Effector memory CD8-positive, alpha-beta T cell (primary cell): Measurements from ENCODE around the gene EPC1.
A peak's percentile ranks its signal among the peaks of the same experiment; 100 is the strongest.

Source experiments
- ATAC-seq: fragments of 150-1000 bp; cut with Tn5 transposase; replicated peaks from 2 replicates; pipeline ENCODE4 v1.10.0; 2021; ENCODE audit warnings: mild to moderate bottlenecking, moderate library complexity
- DNase-seq, 3 experiments: peaks; one replicate each; pipeline ENCODE4 v3.0.0; 2021
- H3K27ac Mint-ChIP-seq, 2 donors: one replicate each; pipeline ENCODE4 v1.8.0; 2022; ENCODE audit warnings: mild to moderate bottlenecking in 2 of 2, mixed read lengths in 2 of 2, moderate library complexity in 2 of 2
- H3K27me3 Mint-ChIP-seq, 2 donors: one replicate each; pipeline ENCODE4 v1.8.0; 2022; ENCODE audit warnings: mixed read lengths in 2 of 2
- H3K36me3 Mint-ChIP-seq: one replicate; pipeline ENCODE4 v1.8.0; 2022; ENCODE audit warnings: mild to moderate bottlenecking, moderate library complexity, mixed read lengths; ENCODE audit not compliant: insufficient read depth
- H3K4me1 Mint-ChIP-seq, 2 donors: one replicate each; pipeline ENCODE4 v1.8.0; 2022; ENCODE audit warnings: low read depth in 2 of 2, mixed read lengths in 2 of 2
- H3K4me3 Mint-ChIP-seq, 2 donors: one replicate each; pipeline ENCODE4 v1.8.0; 2022; ENCODE audit warnings: mild to moderate bottlenecking in 2 of 2, mixed read lengths in 2 of 2, moderate library complexity in 2 of 2
- H3K9me3 Mint-ChIP-seq, 2 donors: one replicate each; pipeline ENCODE4 v1.8.0; 2022; ENCODE audit warnings: mixed read lengths in 2 of 2

The EPC1 gene

GRCh38 chr10:32340596-32341180 lies 6.3 kb downstream of the EPC1 start:
- Mint-ChIP-seq H3K27ac (peak overlapping the region in 1 of 2 donors; percentile 23), H3K4me3 (peak overlapping the region; percentile 17 to 50), H3K27me3 (no peaks in the 10 kb centered on the region), H3K9me3 (no peaks in the 10 kb centered on the region), H3K4me1 (peaks cover 63 to 77% of the 10 kb centered on the region in 2 donors), H3K36me3 (peaks cover 46% of the 10 kb centered on the region)
- DNase-seq, result no peak
- no peak for ATAC-seq

GRCh38 chr10:32338262-32338661 lies 8.7 kb downstream of the EPC1 start:
- Mint-ChIP-seq H3K4me3 (peak overlapping the region; percentile 44), H3K27me3 (no peaks in the 10 kb centered on the region), H3K4me1 (peaks cover 65 to 85% of the 10 kb centered on the region in 2 donors), H3K9me3 (no peaks in the 10 kb centered on the region), H3K27ac (peak overlapping the region; percentile 47 to 60), H3K36me3 (peaks cover 33% of the 10 kb centered on the region)
- ATAC-seq, result no peak
- no peak for DNase-seq

DNA sequence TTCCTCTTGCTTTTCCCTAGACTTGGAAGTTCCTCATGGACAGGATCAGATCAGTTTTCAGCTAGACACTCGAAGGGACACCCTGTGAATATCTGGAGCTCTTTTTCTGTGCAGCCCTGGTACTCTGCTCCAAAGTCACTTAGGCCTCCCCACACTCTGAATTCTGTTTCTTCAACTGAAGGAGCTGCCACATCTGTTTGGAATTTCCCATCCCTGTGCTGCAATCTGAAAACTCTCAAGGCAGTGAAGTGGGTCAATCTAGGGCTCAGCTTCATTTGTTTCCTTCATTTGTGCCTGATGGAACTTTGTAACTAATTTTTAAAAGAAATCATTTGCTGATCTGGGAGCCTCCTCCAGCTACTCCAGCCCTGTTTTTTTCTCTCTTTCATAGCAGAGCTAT lies 9.6 kb downstream of the EPC1 start:
- no peak for DNase-seq
- H3K9me3 Mint-ChIP-seq, result no peaks in the 10 kb centered on the region
- H3K4me1 Mint-ChIP-seq, result peaks cover 72 to 91% of the 10 kb centered on the region in 2 donors
- H3K27me3 Mint-ChIP-seq, result no peaks in the 10 kb centered on the region
- ATAC-seq, result no peak
- peaks cover 32% of the 10 kb centered on the region for H3K36me3 Mint-ChIP-seq
- peak overlapping the region; percentile 5 to 44 for H3K4me3 Mint-ChIP-seq
- H3K27ac Mint-ChIP-seq, result peak overlapping the region; percentile 47 to 60

GRCh38 chr10:32333849-32334248 lies 13.1 kb downstream of the EPC1 start:
- no peak for DNase-seq
- peak overlapping the region; percentile 52 to 60 for H3K27ac Mint-ChIP-seq
- ATAC-seq, result no peak
- no peaks in the 10 kb centered on the region for H3K27me3 Mint-ChIP-seq
- H3K4me1 Mint-ChIP-seq, result peaks cover 74 to 89% of the 10 kb centered on the region in 2 donors
- H3K4me3 Mint-ChIP-seq, result peak overlapping the region in 1 of 2 donors; percentile 75
- no peaks in the 10 kb centered on the region for H3K9me3 Mint-ChIP-seq
- peaks cover 34% of the 10 kb centered on the region for H3K36me3 Mint-ChIP-seq

- peak; percentile 68 to 69 (median 68) for DNase-seq
- H3K9me3 Mint-ChIP-seq, result no peaks in the 10 kb centered on the region
- peak overlapping the region; percentile 77 to 82 for H3K27ac Mint-ChIP-seq
Observed at GRCh38 chr10:32332299-32332750, 14.6 kb downstream of the EPC1 start.

GRCh38 chr10:32331606-32332005 lies 15.4 kb downstream of the EPC1 start:
- DNase-seq, result no peak
- Mint-ChIP-seq H3K4me3 (peak overlapping the region in 1 of 2 donors; percentile 75), H3K4me1 (peaks cover 77 to 90% of the 10 kb centered on the region in 2 donors), H3K36me3 (peaks cover 35% of the 10 kb centered on the region), H3K27ac (peak overlapping the region; percentile 77 to 88), H3K9me3 (no peaks in the 10 kb centered on the region), H3K27me3 (no peaks in the 10 kb centered on the region)
- no peak for ATAC-seq

More at GRCh38 chr10:32332299-32332750, 14.6 kb downstream of the EPC1 start:
- peak; percentile 92 for ATAC-seq
- Mint-ChIP-seq H3K4me1 (peaks cover 73 to 87% of the 10 kb centered on the region in 2 donors), H3K4me3 (peak overlapping the region; percentile 63 to 75), H3K27me3 (no peaks in the 10 kb centered on the region), H3K36me3 (peaks cover 35% of the 10 kb centered on the region)

DNA sequence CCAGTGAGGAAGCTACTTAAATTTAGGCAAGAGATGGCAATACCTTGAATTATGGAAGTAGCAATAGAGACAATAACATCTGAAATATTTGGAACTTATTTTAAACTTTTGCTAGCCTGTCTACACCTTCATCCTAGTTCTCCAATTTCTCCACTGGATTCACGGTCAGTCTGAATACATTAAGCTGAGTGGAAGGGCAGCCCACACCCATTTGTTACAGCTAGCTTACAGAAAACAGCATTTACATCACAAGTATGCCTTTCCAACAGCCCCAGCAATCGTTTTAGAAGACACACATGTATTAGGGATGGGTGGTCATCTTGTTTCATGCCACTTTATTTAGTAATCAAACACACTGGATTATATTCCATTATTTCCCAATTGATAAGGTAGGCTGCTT lies 16.7 kb downstream of the EPC1 start:
- peak overlapping the region; percentile 88 to 95 for H3K27ac Mint-ChIP-seq
- no peaks in the 10 kb centered on the region for H3K9me3 Mint-ChIP-seq
- ATAC-seq (no peak), DNase-seq (no peak)
- peak overlapping the region in 1 of 2 donors; percentile 40 for H3K4me3 Mint-ChIP-seq
- no peaks in the 10 kb centered on the region for H3K27me3 Mint-ChIP-seq
- peaks cover 70 to 90% of the 10 kb centered on the region in 2 donors for H3K4me1 Mint-ChIP-seq
- peaks cover 26% of the 10 kb centered on the region for H3K36me3 Mint-ChIP-seq

DNA sequence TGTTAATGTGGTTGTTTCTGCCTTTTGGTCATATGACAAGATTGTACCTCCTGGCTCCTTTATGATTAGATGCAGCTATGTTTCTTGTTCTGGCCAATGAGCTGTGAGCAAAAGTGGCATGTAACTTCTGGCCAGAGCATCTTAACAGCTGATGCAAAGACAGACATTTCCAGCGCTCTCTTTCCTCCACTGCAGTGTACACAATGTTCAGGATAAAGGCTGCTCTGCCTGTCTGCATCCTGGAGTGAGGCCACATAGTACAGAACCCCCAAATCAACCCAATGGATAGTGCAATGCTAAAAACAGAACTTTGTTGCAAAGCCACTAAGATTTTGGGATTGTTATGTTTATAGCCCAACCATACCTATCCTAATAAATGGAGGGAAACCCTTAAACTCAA lies 17.9 kb downstream of the EPC1 start:
- Mint-ChIP-seq H3K36me3 (peaks cover 26% of the 10 kb centered on the region), H3K9me3 (no peaks in the 10 kb centered on the region), H3K27ac (peak overlapping the region; percentile 88 to 95), H3K4me3 (peak overlapping the region; percentile 34 to 51), H3K4me1 (peaks cover 67 to 87% of the 10 kb centered on the region in 2 donors), H3K27me3 (no peaks in the 10 kb centered on the region)
- ATAC-seq, result no peak
- DNase-seq, result no peak

DNA sequence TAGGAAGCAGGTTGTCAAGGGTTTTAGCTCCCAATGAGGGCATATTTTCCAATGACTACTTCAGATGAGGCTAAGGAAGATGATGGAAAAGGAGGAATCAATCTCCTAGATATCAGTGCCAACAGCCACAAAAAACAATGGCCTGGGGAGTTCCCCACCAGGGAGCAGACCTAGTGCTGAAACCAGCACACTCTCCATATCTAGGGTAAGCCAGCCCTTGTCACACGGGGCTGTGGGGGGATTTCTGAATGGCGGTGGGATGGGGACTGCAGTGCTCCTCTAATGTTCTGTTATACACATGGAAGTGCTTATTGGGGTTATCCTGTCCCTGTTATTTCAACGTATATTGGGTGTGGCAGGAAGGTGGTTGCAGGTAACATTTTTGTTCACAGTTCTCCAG lies 18.5 kb downstream of the EPC1 start:
- H3K4me3 Mint-ChIP-seq, result peak overlapping the region; percentile 34 to 51
- H3K4me1 Mint-ChIP-seq, result peaks cover 61 to 83% of the 10 kb centered on the region in 2 donors
- ATAC-seq, result peak; percentile 52

GRCh38 chr10:32327364-32327691 lies 19.6 kb downstream of the EPC1 start:
- H3K4me1 Mint-ChIP-seq, result peaks cover 53 to 82% of the 10 kb centered on the region in 2 donors
- no peaks in the 10 kb centered on the region for H3K27me3 Mint-ChIP-seq
- H3K4me3 Mint-ChIP-seq, result peak overlapping the region; percentile 7 to 55
- DNase-seq (no peak), ATAC-seq (no peak)
- peaks cover 16% of the 10 kb centered on the region for H3K36me3 Mint-ChIP-seq
- no peaks in the 10 kb centered on the region for H3K9me3 Mint-ChIP-seq
- peak overlapping the region; percentile 88 to 95 for H3K27ac Mint-ChIP-seq

More for the DNA sequence above, 18.5 kb downstream of the EPC1 start:
- H3K27ac Mint-ChIP-seq, result peak overlapping the region; percentile 88 to 95
- no peaks in the 10 kb centered on the region for H3K9me3 Mint-ChIP-seq
- peak in 1 of 3 experiments; percentile 12 for DNase-seq
- H3K36me3 Mint-ChIP-seq, result peaks cover 22% of the 10 kb centered on the region
- no peaks in the 10 kb centered on the region for H3K27me3 Mint-ChIP-seq

DNA sequence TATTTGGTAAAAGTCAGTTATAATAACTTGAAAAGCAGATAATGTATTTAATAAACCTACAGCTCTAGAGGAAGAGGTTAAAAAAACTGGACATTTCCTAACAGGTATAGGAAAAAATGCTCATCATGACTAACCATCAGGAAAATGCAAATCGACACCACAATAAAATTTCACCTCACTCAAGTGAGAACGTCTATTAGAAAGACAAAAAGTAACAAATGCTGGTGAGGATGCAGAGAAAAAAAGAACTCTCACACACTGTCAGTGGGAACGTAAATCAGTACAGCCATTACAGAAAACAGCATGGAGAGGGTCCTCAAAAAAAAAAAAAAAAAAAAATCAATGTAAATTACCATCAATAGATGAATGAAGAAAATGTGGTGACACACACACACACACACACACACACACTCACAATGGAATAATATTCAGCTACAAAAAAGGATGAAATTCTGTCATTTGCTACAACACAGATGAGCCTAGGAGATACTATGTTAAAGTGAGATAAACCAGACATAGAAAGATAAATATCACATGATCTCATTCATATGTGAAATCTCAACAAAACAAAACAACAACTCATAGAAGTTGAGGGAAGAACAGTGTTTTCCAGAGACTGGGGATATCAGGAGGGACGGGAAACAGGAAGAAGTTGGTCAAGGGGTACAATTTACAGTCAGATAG lies 20.1 kb downstream of the EPC1 start:
- ATAC-seq (no peak), DNase-seq (no peak)
- Mint-ChIP-seq H3K27ac (peak overlapping the region; percentile 5 to 95), H3K36me3 (peaks cover 13% of the 10 kb centered on the region), H3K4me3 (peak overlapping the region; percentile 7 to 55), H3K27me3 (no peaks in the 10 kb centered on the region), H3K9me3 (no peaks in the 10 kb centered on the region), H3K4me1 (peaks cover 49 to 79% of the 10 kb centered on the region in 2 donors)

GRCh38 chr10:32326119-32326518 lies 20.8 kb downstream of the EPC1 start:
- Mint-ChIP-seq H3K4me1 (peaks cover 53 to 83% of the 10 kb centered on the region in 2 donors), H3K4me3 (peak overlapping the region; percentile 27 to 55), H3K9me3 (no peaks in the 10 kb centered on the region), H3K27me3 (no peaks in the 10 kb centered on the region), H3K27ac (peak overlapping the region; percentile 5 to 95), H3K36me3 (peaks cover 13% of the 10 kb centered on the region)
- ATAC-seq, result no peak
- DNase-seq, result no peak

- peak overlapping the region in 1 of 2 donors; percentile 36 for H3K4me3 Mint-ChIP-seq
- no peaks in the 10 kb centered on the region for H3K9me3 Mint-ChIP-seq
- peak overlapping the region; percentile 8 to 72 for H3K27ac Mint-ChIP-seq
- DNase-seq (no peak), ATAC-seq (no peak)
- H3K4me1 Mint-ChIP-seq, result peaks cover 53 to 79% of the 10 kb centered on the region in 2 donors
- H3K36me3 Mint-ChIP-seq, result peaks cover 18% of the 10 kb centered on the region
- H3K27me3 Mint-ChIP-seq, result no peaks in the 10 kb centered on the region
Observed at GRCh38 chr10:32323051-32323450, 23.9 kb downstream of the EPC1 start.
